Measurements from ENCODE around the gene WDR88. TPM values are rescaled to one million over a fixed set of nuclear protein-coding genes. Genes with fewer than 3 reads are reported as not detected.

The WDR88 gene
- total and polyA plus RNA-seq, 2 of the 4 experiments (the other 2 are of a cell fraction): not detected

DNA sequence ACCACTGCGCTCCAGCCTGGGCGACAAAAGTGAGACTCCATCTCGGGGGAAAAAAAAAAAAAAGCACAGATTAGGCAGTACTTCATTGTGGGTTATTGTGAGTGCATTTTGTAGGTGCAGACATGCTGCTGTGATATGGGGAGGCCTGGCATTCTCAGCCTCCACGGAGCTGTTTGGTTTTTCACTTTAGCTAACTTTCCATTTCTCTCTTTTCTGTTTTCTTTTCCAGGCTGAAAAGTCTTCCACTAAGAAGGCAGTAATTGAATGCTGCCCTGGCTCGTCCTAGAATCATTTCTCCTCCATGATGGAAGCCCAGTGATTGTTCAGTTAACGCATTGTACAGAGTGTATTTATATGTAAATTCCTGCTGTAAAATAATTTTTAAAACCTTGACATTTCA lies 2.0 kb upstream of the WDR88 start:
- Histone ChIP-seq H3K23ac (ENCODE audit: low read depth, low read length) (no peak overlapping the region), H2AFZ (replicated peaks; ENCODE audit: low read length, poor library complexity) (no peak overlapping the region), H3K9me1 (ENCODE audit: insufficient read depth, low read length) (no peaks in the 10 kb centered on the region), H3K56ac (ENCODE audit: extremely low read depth, insufficient read depth, low read length) (no peak overlapping the region), H4K5ac (ENCODE audit: low read depth, low read length) (no peak overlapping the region), H3K18ac (ENCODE audit: low read depth, low read length) (no peak overlapping the region), H4K20me1 (ENCODE audit: insufficient read depth, low read length) (no peaks in the 10 kb centered on the region), H3K4ac (ENCODE audit: low read depth, low read length) (no peak overlapping the region), H2BK15ac (ENCODE audit: low read depth, low read length) (no peak overlapping the region), H3K4me3 (ENCODE audit: insufficient read depth, low read depth, low read length) (no peak overlapping the region), H4K8ac (ENCODE audit: low read depth in 2 of 2, low read length in 2 of 2) (no peak overlapping the region), H3K36me3 (ENCODE audit: control insufficient read depth, insufficient read depth, low read length) (peaks cover 11% of the 10 kb centered on the region), H3K9me3 (ENCODE audit: control insufficient read depth, insufficient read depth, low read length) (no peaks in the 10 kb centered on the region), H2BK5ac (ENCODE audit: low read depth, low read length, poor library complexity, severe bottlenecking) (no peak overlapping the region), H2BK20ac (ENCODE audit: low read depth, low read length) (no peak overlapping the region), H3K79me1 (ENCODE audit: low read depth in 1 of 2, low read length in 2 of 2) (peaks cover 0 to 4% of the 10 kb centered on the region in 2 experiments; a peak in 1 of 4 replicates), H3K27me3 (ENCODE audit: control insufficient read depth, insufficient read depth, low read length) (no peaks in the 10 kb centered on the region), H3K4me2 (ENCODE audit: low read depth, low read length) (no peak overlapping the region), H3K27ac (ENCODE audit: insufficient read depth, low read length) (no peak overlapping the region), H3K14ac (replicated peaks; ENCODE audit: low read depth, low read length) (no peak overlapping the region), H2BK120ac (ENCODE audit: low read depth, low read length) (no peak overlapping the region), H2AK5ac (ENCODE audit: low read depth, low read length) (no peak overlapping the region), H2AK9ac (replicated peaks; ENCODE audit: low read depth, low read length, poor library complexity) (no peak overlapping the region), H3K9ac (ENCODE audit: low read depth, low read length) (no peak overlapping the region), H4K91ac (ENCODE audit: insufficient read depth, low read depth, low read length) (no peak overlapping the region), H3K4me1 (ENCODE audit: control insufficient read depth, insufficient read depth, low read length) (peaks cover 2% of the 10 kb centered on the region; the same call in 1 of the 2 replicates)
- TF ChIP-seq BHLHE40 (IDR thresholded peaks at IDR 0.05; ENCODE audit: low read depth, low read length): no peak
- no peak for TF ChIP-seq RCOR1 (IDR thresholded peaks at IDR 0.05; ENCODE audit: insufficient replicate concordance, low read length)
- no peak for TF ChIP-seq FOS (IDR thresholded peaks at IDR 0.05; ENCODE audit: low read depth, low read length)
- TF ChIP-seq CHD1 (IDR thresholded peaks at IDR 0.05; ENCODE audit: low read depth, low read length): no peak
- TF ChIP-seq, protein P1, sequence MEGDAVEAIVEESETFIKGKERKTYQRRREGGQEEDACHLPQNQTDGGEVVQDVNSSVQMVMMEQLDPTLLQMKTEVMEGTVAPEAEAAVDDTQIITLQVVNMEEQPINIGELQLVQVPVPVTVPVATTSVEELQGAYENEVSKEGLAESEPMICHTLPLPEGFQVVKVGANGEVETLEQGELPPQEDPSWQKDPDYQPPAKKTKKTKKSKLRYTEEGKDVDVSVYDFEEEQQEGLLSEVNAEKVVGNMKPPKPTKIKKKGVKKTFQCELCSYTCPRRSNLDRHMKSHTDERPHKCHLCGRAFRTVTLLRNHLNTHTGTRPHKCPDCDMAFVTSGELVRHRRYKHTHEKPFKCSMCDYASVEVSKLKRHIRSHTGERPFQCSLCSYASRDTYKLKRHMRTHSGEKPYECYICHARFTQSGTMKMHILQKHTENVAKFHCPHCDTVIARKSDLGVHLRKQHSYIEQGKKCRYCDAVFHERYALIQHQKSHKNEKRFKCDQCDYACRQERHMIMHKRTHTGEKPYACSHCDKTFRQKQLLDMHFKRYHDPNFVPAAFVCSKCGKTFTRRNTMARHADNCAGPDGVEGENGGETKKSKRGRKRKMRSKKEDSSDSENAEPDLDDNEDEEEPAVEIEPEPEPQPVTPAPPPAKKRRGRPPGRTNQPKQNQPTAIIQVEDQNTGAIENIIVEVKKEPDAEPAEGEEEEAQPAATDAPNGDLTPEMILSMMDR (conservative IDR thresholded peaks at IDR 0.05; ENCODE audit: low read depth, low read length): no peak
- TF ChIP-seq, protein P2, sequence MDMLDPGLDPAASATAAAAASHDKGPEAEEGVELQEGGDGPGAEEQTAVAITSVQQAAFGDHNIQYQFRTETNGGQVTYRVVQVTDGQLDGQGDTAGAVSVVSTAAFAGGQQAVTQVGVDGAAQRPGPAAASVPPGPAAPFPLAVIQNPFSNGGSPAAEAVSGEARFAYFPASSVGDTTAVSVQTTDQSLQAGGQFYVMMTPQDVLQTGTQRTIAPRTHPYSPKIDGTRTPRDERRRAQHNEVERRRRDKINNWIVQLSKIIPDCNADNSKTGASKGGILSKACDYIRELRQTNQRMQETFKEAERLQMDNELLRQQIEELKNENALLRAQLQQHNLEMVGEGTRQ (IDR thresholded peaks at IDR 0.05; ENCODE audit: low read depth, low read length): no peak
- no peak for TF ChIP-seq RFX5 (IDR thresholded peaks at IDR 0.05; ENCODE audit: low read depth, low read length)
- TF ChIP-seq MXI1 (IDR thresholded peaks at IDR 0.05; ENCODE audit: borderline replicate concordance, low read depth, low read length): no peak
- TF ChIP-seq MAFK (IDR thresholded peaks at IDR 0.05; ENCODE audit: low read depth, low read length): no peak
- TF ChIP-seq RAD21 (IDR thresholded peaks at IDR 0.05; ENCODE audit: low read length): no peak
- in situ Hi-C loops (cut with MboI; ENCODE audit: low sequenced_read_pairs): loop anchor here (10.0 kb wide), 1 partner anchor 55 kb away; no protein-coding TSS in a partner anchor
- CTCF ChIA-PET: interaction anchor here (1.0 kb wide), 1 partner anchor 55 kb away, joined by 3 read pairs; no protein-coding TSS in a partner anchor
- no TSS peak for BruUV-seq (replicated peaks)
- no CpG with 5 or more reads among the region's 6 CpGs for WGBS, 2 experiments (ENCODE audit: extremely low coverage in 2 of 2, insufficient read length in 1 of 2)
- intact Hi-C loops (cut with micrococcal nuclease): loop anchor here (10.0 kb wide), 1 partner anchor 645 kb away; no protein-coding TSS in a partner anchor
- no peak for DNase-seq
- no peak for ATAC-seq (ENCODE audit: low read depth)
- dilution Hi-C loops (cut with HindIII; ENCODE audit: low sequenced_read_pairs, unreplicated experiment): no loop called here
- POLR2A ChIA-PET (ENCODE audit: unreplicated experiment): no interaction called here

All from IMR-90 (cell line).